ENCODE results near the gene PLA2G4D.

DNA sequence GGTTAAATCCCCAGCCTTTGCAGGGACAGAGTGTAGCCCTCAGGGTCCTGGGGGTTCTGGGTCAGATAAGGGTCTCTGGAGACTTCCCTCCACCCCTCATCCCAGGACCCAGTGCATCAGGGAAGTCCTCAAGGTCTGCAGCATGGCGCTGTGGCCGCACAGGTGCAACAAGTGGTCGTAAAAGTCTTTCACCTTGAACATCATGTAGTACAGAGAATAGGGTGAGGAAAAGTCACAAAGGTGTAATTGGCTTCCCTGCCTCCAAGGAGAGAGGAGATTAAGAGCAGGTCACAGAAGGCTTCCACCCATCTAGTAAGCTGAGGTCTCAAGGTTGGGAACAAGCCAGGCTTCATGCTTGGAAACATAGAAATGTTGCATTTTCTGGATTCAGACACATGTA, 29.2 kb upstream of the PLA2G4D start:
- TF ChIP-seq CTCF (IDR thresholded peaks at IDR 0.05) (no peak), POLR2AphosphoS5 (IDR thresholded peaks at IDR 0.05; ENCODE audit: low read depth, low read length) (no peak)
